ENCODE data around the gene OSBPL3.

Gene OSBPL3

GRCh38 chr7:24764972-24765744 lies 214.8 kb downstream of the OSBPL3 start:
- H3K4me3 ChIP-seq (ENCODE audit: low read depth, low read length), result no peak overlapping the region
- peak; percentile 19 for DNase-seq (ENCODE audit: low read depth)
- no peak for TF ChIP-seq CTCF (conservative IDR thresholded peaks at IDR 0.05; ENCODE audit: low read depth, low read length)

GRCh38 chr7:24764011-24764410 lies 216.0 kb downstream of the OSBPL3 start:
- no peak for DNase-seq (ENCODE audit: low read depth)
- TF ChIP-seq CTCF (conservative IDR thresholded peaks at IDR 0.05; ENCODE audit: low read depth, low read length), result no peak
- no peak overlapping the region for H3K4me3 ChIP-seq (ENCODE audit: low read depth, low read length)

GRCh38 chr7:24763303-24763901 lies 216.6 kb downstream of the OSBPL3 start:
- no peak for DNase-seq (ENCODE audit: low read depth)
- TF ChIP-seq CTCF (conservative IDR thresholded peaks at IDR 0.05; ENCODE audit: low read depth, low read length), result no peak
- H3K4me3 ChIP-seq (ENCODE audit: low read depth, low read length), result no peak overlapping the region

- TF ChIP-seq CTCF (conservative IDR thresholded peaks at IDR 0.05; ENCODE audit: low read depth, low read length), result no peak
- no peak overlapping the region for H3K4me3 ChIP-seq (ENCODE audit: low read depth, low read length)
- no peak for DNase-seq (ENCODE audit: low read depth)
Measured at GRCh38 chr7:24762771-24763170, 217.2 kb downstream of the OSBPL3 start.

GRCh38 chr7:24760968-24761367 lies 219.0 kb downstream of the OSBPL3 start:
- DNase-seq (ENCODE audit: low read depth), result no peak
- no peak for TF ChIP-seq CTCF (conservative IDR thresholded peaks at IDR 0.05; ENCODE audit: low read depth, low read length)
- no peak overlapping the region for H3K4me3 ChIP-seq (ENCODE audit: low read depth, low read length)

GRCh38 chr7:24757353-24758275 lies 222.4 kb downstream of the OSBPL3 start, which contains the start of gene GSDME:
Gene GSDME, minus strand, starts transcription at chr7:24757464. Its CDS starts 7,690 bp downstream, at chr7:24749774.
- no peak for TF ChIP-seq CTCF (conservative IDR thresholded peaks at IDR 0.05; ENCODE audit: low read depth, low read length)
- DNase-seq (ENCODE audit: low read depth), result peak; percentile 48
- H3K4me3 ChIP-seq (ENCODE audit: low read depth, low read length), result peak within 1 kb of the TSS; percentile 75

Measured in choroid plexus epithelial cell (primary cell).